Smooth muscle cell (in vitro differentiated cells): ENCODE results near the gene BCORL1. TPM values are rescaled to one million over a fixed set of nuclear protein-coding genes. Genes with fewer than 3 reads are reported as not detected.

Experiments
- DNase-seq: peaks from one replicate; lab custom pipeline; 2025; ENCODE audit not compliant: unreplicated experiment; lab: John Stamatoyannopoulos, UW
- H2AFZ ChIP-seq: fragments of 200-600 bp; sonication (generic); 2 replicates; pipeline ENCODE4 v1.6.0; 2016; ENCODE audit warnings: antibody characterized with exemption, low read depth, mild to moderate bottlenecking
- H3F3A ChIP-seq: fragments of 200-600 bp; sonication (generic); 2 replicates; pipeline ENCODE4 v1.6.0; 2017; ENCODE audit warnings: antibody characterized with exemption, low read depth
- H3K27ac ChIP-seq: fragments of 200-600 bp; sonication (generic); 2 replicates; pipeline ENCODE4 v1.5.1; 2016; ENCODE audit warnings: low read depth, mild to moderate bottlenecking
- H3K27me3 ChIP-seq: fragments of 200-600 bp; sonication (generic); 2 replicates; pipeline ENCODE4 v1.6.1; 2016; ENCODE audit warnings: low read depth, mild to moderate bottlenecking
- H3K36me3 ChIP-seq: fragments of 200-600 bp; sonication (generic); 2 replicates; pipeline ENCODE4 v1.5.1; 2016; ENCODE audit warnings: low read depth
- H3K4me1 ChIP-seq: fragments of 200-600 bp; sonication (generic); 2 replicates; pipeline ENCODE4 v1.5.1; 2016; ENCODE audit warnings: low read depth
- H3K4me2 ChIP-seq: fragments of 200-600 bp; sonication (generic); 2 replicates; pipeline ENCODE4 v1.6.0; 2016; ENCODE audit warnings: mild to moderate bottlenecking
- H3K4me3 ChIP-seq: fragments of 200-600 bp; sonication (generic); 2 replicates; pipeline ENCODE4 v1.5.1; 2016; ENCODE audit warnings: mild to moderate bottlenecking
- H3K79me2 ChIP-seq: fragments of 200-600 bp; sonication (generic); 2 replicates; pipeline ENCODE4 v1.6.0; 2016; ENCODE audit warnings: low read depth, mild to moderate bottlenecking
- H3K9ac ChIP-seq: fragments of 200-600 bp; sonication (generic); 2 replicates; pipeline ENCODE4 v1.6.0; 2016; ENCODE audit warnings: low read depth
- H3K9me3 ChIP-seq: fragments of 200-600 bp; sonication (generic); replicated peaks from 2 replicates; pipeline ENCODE4 v1.5.1; 2016; ENCODE audit warnings: low read depth
- H4K20me1 ChIP-seq: fragments of 200-600 bp; sonication (generic); 2 replicates; pipeline ENCODE4 v1.6.0; 2016; ENCODE audit warnings: low read depth
- WGBS: methylation state at CpG from one replicate; pipeline ENCODE4 v1.1.7; 2016; ENCODE audit warnings: low lambda C conversion rate; 5-methylcytosine and 5-hydroxymethylcytosine counted together
- polyA plus RNA-seq: library from polyadenylated mRNA; unstranded; fragments of >200 nt; fragmentation: Nextera tagmentation; extraction: Ambion mirVana; gene quantifications from 2 replicates; pipeline ENCODE4 v1.2.1, GENCODE V29; 2016
- total RNA-seq: library from RNA; depleted of rRNA; stranded (reverse); fragments of >200 nt; gene quantifications from 2 replicates; pipeline ENCODE4 v1.2.3, GENCODE V29; 2014
- TF ChIP-seq, protein P1 (sequence below): fragments of 200-600 bp; sonication (generic); IDR thresholded peaks from 2 replicates; pipeline ENCODE4 v1.5.1; 2017; ENCODE audit warnings: borderline replicate concordance, mild to moderate bottlenecking, antibody characterized with exemption; ENCODE audit not compliant: insufficient read depth, poor library complexity, severe bottlenecking

Gene BCORL1
- total and polyA plus RNA-seq, 2 experiments from 2014 or later = 3.0 to 8.0 TPM

DNA sequence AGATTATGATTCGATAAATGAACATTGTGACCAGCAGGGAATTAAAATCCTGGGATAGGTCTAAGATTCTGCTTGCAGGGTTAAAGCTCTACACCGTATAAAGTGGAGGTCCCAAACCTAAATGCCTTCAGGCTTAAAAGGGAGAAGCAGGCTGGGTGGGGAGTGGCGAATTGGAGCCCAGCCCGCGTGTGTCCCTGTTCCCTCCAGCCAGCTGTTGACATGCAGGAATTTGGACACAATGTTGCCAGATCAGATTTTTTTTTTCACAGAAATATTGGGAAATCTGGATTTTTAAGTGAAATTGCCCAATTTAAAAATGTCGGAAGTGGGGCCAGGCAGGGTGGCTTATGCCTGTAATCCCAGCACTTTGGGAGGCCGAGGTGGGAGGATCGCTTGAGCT is 67.4 kb downstream of the BCORL1 start:
- H3K4me2 ChIP-seq = no peak overlapping the region
- WGBS = 85% methylated on average over 8 of the region's 8 CpGs

DNA sequence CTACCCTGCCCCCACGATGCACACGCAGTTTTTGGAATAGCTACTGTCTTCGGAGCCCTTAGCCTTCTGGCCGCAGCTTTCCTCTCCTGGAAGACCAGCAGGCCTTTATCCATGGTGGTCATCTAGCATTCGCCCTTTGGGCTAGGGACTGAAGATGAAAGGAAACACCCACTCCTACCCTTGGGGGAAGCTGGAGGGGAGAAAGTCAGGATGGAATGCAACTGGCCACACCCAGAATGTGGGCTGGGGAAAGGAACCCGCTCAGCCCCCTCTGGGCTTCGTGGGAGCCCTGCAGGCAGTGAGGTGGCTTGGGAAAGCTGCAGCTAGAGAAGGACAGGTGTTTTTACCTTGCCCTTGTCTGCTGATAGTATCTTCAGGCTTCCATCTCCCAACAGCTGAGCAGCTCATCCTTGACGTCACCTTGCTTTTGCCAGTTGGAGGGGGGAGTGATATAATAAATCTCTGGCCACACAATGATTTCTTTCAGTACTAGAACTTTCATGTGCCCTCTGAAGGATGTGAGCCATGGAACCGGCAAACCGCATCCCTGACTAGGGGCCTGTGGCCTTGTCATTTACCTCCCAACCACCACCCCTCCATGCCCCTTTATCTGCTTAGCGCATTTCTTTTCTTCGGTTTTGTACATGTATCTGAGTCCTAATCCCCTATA is 68.9 kb downstream of the BCORL1 start:
- TF ChIP-seq, protein P1, sequence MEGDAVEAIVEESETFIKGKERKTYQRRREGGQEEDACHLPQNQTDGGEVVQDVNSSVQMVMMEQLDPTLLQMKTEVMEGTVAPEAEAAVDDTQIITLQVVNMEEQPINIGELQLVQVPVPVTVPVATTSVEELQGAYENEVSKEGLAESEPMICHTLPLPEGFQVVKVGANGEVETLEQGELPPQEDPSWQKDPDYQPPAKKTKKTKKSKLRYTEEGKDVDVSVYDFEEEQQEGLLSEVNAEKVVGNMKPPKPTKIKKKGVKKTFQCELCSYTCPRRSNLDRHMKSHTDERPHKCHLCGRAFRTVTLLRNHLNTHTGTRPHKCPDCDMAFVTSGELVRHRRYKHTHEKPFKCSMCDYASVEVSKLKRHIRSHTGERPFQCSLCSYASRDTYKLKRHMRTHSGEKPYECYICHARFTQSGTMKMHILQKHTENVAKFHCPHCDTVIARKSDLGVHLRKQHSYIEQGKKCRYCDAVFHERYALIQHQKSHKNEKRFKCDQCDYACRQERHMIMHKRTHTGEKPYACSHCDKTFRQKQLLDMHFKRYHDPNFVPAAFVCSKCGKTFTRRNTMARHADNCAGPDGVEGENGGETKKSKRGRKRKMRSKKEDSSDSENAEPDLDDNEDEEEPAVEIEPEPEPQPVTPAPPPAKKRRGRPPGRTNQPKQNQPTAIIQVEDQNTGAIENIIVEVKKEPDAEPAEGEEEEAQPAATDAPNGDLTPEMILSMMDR = no peak
- H3K4me1 ChIP-seq = no peaks in the 10 kb centered on the region
- DNase-seq = no peak
- H2AFZ ChIP-seq = no peak overlapping the region
- no peaks in the 10 kb centered on the region for H3K27me3 ChIP-seq
- no peak overlapping the region for H3K9ac ChIP-seq
- no peak overlapping the region for H3K4me2 ChIP-seq
- no peaks in the 10 kb centered on the region for H3K36me3 ChIP-seq
- no peak overlapping the region for H3K4me3 ChIP-seq
- 83% methylated on average over 12 of the region's 12 CpGs for WGBS
- H3K27ac ChIP-seq = no peak overlapping the region
- H3K79me2 ChIP-seq = no peaks in the 10 kb centered on the region
- H3K9me3 ChIP-seq = no peaks in the 10 kb centered on the region
- no peaks in the 10 kb centered on the region for H4K20me1 ChIP-seq
- no peaks in the 10 kb centered on the region for H3F3A ChIP-seq

More for the DNA sequence above, 67.4 kb downstream of the BCORL1 start:
- H3K4me1 ChIP-seq = no peaks in the 10 kb centered on the region
- no peaks in the 10 kb centered on the region for H4K20me1 ChIP-seq
- H3K9ac ChIP-seq = no peak overlapping the region
- H3K9me3 ChIP-seq = no peaks in the 10 kb centered on the region
- H2AFZ ChIP-seq = no peak overlapping the region
- H3K36me3 ChIP-seq = no peaks in the 10 kb centered on the region
- no peaks in the 10 kb centered on the region for H3K79me2 ChIP-seq
- H3K4me3 ChIP-seq = no peak overlapping the region
- no peak for DNase-seq
- TF ChIP-seq, protein P1 = no peak
- no peaks in the 10 kb centered on the region for H3K27me3 ChIP-seq
- no peak overlapping the region for H3K27ac ChIP-seq
- no peaks in the 10 kb centered on the region for H3F3A ChIP-seq

DNA sequence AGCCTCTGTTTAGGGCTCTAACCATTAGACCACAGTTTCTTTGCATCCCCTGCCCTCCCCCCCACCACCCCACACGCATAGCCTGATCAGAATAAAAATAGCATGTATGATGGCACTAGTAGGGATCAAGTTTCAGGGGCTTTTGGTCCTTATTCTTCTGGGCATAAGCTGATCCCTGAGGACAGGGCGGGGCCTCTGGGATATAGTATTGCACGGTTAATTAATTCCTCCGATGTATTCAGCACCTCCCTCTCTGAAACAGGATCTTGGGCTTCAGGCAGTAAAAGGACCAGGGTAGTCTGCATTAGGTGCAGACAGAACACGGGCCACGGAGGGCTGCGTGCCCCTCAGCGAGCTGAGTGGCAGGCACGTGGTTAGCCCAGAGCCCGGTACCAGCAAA is 70.8 kb downstream of the BCORL1 start:
- Histone ChIP-seq H3K4me2 (no peak overlapping the region), H4K20me1 (no peaks in the 10 kb centered on the region), H3K4me3 (no peak overlapping the region), H3K27ac (no peak overlapping the region), H3K9me3 (no peaks in the 10 kb centered on the region), H3K79me2 (no peaks in the 10 kb centered on the region), H3K9ac (no peak overlapping the region), H3K4me1 (no peaks in the 10 kb centered on the region), H3K36me3 (no peaks in the 10 kb centered on the region), H3F3A (no peaks in the 10 kb centered on the region), H3K27me3 (no peaks in the 10 kb centered on the region), H2AFZ (no peak overlapping the region)
- 84% methylated on average over 10 of the region's 10 CpGs for WGBS
- TF ChIP-seq, protein P1 = no peak
- no peak for DNase-seq

DNA sequence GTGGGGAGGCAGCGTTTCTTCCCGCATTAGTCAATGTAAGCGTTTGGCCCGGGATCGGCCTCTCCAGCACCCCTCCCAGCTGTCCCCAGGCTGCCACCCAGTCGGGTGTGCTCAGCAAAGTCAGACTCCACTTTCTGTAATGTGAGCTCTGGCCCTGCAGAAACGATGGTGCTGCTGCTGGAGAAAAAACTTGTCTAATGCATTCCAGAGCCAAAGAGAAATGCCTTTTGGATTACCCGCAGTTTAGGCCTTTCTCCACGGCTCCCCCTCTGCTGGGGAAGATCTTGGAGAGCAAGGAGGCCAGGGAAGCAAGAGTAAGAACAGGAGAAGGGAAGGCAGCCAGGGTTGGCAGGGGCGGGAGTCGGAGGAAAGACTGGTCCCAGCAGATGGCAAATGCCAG is 72.7 kb downstream of the BCORL1 start:
- no peaks in the 10 kb centered on the region for H3K4me1 ChIP-seq
- H3F3A ChIP-seq = no peaks in the 10 kb centered on the region
- TF ChIP-seq, protein P1 = no peak
- 39% methylated on average over 11 of the region's 11 CpGs for WGBS
- H3K27ac ChIP-seq = no peak overlapping the region
- no peaks in the 10 kb centered on the region for H3K36me3 ChIP-seq
- H3K79me2 ChIP-seq = no peaks in the 10 kb centered on the region
- no peaks in the 10 kb centered on the region for H4K20me1 ChIP-seq
- no peak overlapping the region for H3K4me2 ChIP-seq
- no peak for DNase-seq
- no peak overlapping the region for H2AFZ ChIP-seq
- no peaks in the 10 kb centered on the region for H3K27me3 ChIP-seq
- H3K4me3 ChIP-seq = no peak overlapping the region
- no peaks in the 10 kb centered on the region for H3K9me3 ChIP-seq
- no peak overlapping the region for H3K9ac ChIP-seq
